GM13977 (cell line): ENCODE measurements around the gene FBXL17.
"Not testable (repeated sequence)": the region's sequence is repeated elsewhere in the genome, so short reads cannot be mapped to it uniquely, and the experiment has no call there.

ENCODE experiments used
- DNase-seq: peaks from one replicate; pipeline ENCODE4 v3.0.0; 2012; ENCODE audit warnings: low spot score
- in situ Hi-C: fragments of 300-500 bp; cut with MboI; formaldehyde crosslinking; loops from one replicate; pipeline ENCODE4 v1.12.0; 2022; ENCODE audit warnings: low sequenced_read_pairs, low pct_unique_long_range_greater_than_20kb, mixed read lengths, inconsistent platforms; ENCODE audit not compliant: unreplicated experiment
- TF ChIP-seq, protein P1 (sequence below): IDR thresholded peaks from 2 replicates; pipeline ENCODE4 v1.5.1; 2012; ENCODE audit warnings: mild to moderate bottlenecking, control low read depth; ENCODE audit not compliant: insufficient read depth; ENCODE audit errors: extremely low read depth, missing control alignments

FBXL17 gene

DNA sequence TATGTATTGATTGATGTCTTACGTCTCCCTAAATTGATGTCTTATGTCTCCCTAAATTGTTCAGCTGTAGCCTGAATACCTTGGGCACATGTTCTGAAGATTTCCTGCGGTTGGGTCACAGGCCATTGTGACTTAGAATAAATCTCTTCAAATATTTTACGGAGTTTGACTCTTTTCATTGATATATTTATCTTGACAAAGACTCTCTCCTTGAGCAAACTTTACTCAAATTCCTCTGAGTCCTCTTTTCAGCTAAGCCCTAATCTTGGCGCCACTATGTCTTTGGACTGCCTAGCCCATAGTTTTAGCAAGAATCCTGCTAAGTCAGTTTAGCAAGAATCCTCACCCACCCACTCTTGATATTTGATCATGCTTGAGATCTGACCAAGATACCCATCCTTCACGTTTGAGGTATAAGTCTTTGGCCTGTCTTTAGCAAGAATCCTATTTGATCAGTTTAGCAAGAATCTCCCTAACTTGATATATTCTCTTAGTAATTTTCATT lies 35.3 kb upstream of the FBXL17 start:
- TF ChIP-seq, protein P1, sequence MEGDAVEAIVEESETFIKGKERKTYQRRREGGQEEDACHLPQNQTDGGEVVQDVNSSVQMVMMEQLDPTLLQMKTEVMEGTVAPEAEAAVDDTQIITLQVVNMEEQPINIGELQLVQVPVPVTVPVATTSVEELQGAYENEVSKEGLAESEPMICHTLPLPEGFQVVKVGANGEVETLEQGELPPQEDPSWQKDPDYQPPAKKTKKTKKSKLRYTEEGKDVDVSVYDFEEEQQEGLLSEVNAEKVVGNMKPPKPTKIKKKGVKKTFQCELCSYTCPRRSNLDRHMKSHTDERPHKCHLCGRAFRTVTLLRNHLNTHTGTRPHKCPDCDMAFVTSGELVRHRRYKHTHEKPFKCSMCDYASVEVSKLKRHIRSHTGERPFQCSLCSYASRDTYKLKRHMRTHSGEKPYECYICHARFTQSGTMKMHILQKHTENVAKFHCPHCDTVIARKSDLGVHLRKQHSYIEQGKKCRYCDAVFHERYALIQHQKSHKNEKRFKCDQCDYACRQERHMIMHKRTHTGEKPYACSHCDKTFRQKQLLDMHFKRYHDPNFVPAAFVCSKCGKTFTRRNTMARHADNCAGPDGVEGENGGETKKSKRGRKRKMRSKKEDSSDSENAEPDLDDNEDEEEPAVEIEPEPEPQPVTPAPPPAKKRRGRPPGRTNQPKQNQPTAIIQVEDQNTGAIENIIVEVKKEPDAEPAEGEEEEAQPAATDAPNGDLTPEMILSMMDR, result no peak
- in situ Hi-C loops, result no loop called here

DNA sequence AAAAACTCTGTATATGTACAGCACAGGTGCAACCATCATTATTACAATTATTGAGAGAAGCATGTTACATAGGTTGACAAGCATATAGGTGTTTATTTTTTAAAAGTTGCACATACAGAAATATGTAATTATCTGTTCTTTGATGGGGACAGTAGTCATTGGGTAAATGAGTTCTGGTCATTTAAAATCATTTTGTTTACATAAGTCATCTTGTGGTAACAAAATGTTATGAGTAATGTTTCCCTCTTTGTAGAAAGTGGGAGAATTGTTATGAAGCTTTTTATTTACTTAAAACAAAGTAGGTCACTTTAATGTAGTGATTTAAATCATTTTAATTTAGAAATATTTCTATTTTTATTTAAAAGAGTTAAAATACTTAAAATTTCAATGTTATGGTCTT lies 33.8 kb upstream of the FBXL17 start:
- in situ Hi-C loops, result no loop called here
- TF ChIP-seq, protein P1, result no peak
- no peak for DNase-seq

More for the DNA sequence above, 35.3 kb upstream of the FBXL17 start:
- DNase-seq, result no peak

DNA sequence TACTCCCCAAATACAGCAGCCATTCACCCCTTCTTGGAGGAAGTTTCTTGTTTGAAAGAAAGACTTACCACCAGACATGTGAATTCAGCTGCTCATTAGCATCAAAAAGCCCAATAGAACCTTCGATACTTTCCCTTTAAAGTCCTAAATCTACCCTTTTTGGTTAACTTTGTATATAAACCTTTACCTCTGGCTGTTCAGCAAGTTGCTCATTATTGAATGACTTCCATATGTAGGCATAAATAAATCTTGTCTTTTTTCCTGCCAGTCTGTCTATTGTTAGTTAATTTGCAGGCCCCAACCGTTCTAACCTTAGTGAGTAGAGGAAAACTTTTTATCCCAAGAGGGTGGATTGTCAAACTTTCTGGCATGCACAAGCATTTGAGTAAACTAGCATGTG lies 27.9 kb upstream of the FBXL17 start:
- TF ChIP-seq, protein P1, result no peak
- DNase-seq, result no peak
- in situ Hi-C loops, result no loop called here

DNA sequence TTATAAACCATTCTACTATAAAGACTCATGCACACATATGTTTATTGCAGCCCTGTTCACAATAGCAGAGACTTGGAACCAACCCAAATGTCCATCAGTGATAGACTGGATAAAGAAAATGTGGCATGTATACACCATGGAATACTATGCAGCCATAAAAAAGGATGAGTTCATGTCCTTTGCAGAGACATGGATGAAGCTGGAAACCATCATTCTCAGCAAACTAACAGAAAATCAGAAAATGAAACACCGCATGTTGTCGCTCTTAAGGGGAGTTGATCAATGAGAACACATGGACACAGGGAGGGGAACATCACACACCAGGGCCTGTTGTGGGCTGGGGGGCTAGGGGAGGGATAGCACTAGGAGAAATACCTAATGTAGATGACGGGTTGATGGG lies 23.3 kb upstream of the FBXL17 start:
- DNase-seq, in situ Hi-C loops: not testable (repeated sequence)

DNA sequence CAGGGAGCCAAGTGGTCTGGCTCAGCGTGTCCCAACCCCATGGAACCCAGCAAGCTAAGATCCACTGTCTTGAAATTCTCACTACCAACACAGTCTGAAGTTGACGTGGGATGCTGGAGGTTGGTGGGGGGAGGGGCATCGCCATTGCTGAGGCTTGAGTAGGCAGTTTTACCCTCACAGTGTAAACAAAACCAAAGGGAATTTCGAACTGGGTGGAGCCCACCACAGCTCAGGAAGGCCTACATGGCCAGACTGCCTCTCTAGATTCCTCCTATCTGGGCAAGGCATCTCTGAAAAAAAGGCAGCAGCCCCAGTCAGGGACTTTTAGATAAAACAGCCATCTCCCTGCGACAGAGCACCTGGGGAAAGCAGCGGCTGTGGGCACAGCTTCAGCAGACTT lies 17.1 kb upstream of the FBXL17 start:
- in situ Hi-C loops, result no loop called here
- no peak for DNase-seq
- TF ChIP-seq, protein P1, result no peak

DNA sequence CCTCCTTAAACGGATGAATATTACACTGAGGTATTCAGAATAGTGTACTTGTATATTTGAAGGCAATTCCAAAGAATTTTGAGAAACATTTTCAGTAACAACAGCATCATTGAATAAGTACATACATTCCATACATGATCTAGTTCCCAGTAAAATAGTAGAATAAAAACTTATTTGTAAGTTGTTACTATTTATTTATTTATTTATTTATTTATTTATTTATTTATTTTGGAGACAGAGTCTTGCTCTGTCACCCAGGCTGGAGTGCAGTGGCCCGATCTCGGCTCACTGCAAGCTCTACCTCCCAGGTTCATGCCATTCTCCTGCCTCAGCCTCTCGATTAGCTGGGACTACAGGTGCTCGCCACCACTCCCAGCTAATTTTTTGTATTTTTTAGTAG lies 14.9 kb upstream of the FBXL17 start:
- in situ Hi-C loops, DNase-seq: not testable (repeated sequence)

DNA sequence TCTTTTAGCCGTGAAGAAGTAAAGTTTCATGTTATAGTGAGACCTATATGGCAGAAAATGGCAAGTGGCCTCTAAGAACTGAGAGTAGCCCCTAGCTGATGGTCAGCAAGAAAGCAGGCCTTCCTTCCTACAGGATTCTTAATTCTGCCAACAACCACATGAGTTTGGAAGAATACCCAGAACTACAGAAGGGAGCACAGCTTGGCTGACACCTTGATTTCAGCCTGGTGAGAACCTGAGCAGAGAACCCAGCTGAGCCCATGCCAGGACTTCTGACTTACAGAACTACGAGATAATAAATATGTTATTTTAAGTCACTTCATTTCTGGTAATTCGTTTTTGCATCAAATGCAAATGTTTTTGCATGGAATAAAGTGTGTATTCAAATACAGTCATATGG lies 5.9 kb upstream of the FBXL17 start:
- DNase-seq, result no peak
- TF ChIP-seq, protein P1, result no peak
- in situ Hi-C loops, result no loop called here
